ENCODE measurements around the gene KRTAP10-11.
"Not testable (repeated sequence)": the region's sequence is repeated elsewhere in the genome, so short reads cannot be mapped to it uniquely, and the experiment has no call there.

KRTAP10-11 gene

GRCh38 chr21:44615466-44615865 lies 30.7 kb upstream of the KRTAP10-11 start:
- DNase-seq: no peak

GRCh38 chr21:44615911-44616590 lies 30.2 kb upstream of the KRTAP10-11 start:
- no peak for DNase-seq

GRCh38 chr21:44616591-44616926 lies 29.7 kb upstream of the KRTAP10-11 start:
- DNase-seq: no peak

DNA sequence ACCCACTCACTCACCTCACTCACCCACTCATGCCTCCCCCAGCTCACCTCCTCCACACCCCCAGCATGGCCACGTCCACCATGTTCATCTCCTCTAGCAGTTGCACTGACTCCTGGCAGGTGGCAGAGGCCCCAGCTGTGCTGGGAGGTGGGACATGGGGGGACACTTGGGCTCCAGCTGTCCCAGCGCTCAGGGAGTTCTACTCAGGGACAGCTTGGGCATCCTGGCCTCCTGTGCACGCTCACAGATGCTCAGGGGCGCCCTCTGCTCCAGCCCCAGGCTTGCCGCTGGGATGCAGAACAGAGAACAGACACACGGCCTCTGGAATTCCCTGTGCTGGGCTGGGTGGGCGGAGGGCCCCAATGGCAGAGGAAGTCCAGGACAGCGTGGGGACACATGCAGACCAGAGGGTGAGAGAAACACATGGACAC lies 29.1 kb upstream of the KRTAP10-11 start:
- DNase-seq: no peak

GRCh38 chr21:44618504-44618903 lies 27.7 kb upstream of the KRTAP10-11 start:
- no peak for DNase-seq

- DNase-seq: no peak
Observed at GRCh38 chr21:44618909-44619308, 27.3 kb upstream of the KRTAP10-11 start.

DNA sequence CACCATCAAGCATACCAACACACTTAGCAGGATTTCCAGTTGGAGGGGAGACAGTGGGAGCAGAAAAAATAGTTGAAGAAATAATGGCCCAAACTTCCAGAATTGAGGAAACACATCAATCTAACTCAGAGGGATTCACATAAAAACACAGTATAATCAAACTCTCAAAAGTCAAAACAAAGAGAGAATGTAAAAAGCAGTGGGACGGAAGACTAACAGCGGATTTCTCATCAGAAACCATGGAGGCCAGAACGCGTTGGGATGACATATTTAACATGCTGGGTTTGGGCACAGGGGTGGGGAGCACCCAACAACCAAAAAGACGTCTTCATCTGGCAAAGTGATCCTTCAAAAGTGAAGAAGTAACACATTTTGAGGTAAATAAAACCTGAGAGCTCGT lies 26.3 kb upstream of the KRTAP10-11 start:
- DNase-seq: no peak

DNA sequence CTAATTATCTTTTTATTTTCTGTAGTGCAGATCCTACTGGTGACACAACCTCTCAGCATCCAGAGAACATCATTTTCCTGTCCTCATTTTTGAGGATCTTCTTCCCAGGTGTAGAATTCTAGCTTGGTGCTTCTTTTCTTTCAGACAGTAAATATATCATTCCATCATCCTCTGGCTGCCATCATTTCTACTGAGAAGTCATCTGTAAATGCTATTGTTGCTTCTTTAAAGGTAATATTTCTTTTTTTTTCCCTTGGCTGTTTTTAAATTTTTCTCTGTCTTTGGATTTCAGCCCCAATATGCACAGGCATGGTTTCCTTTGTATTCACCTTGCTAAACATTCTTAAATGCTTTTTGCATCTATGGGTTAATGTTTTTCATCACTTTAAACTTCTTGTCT lies 22.6 kb upstream of the KRTAP10-11 start:
- DNase-seq: no peak

- no peak for DNase-seq
Observed at GRCh38 chr21:44625756-44626155, 20.5 kb upstream of the KRTAP10-11 start.

DNA sequence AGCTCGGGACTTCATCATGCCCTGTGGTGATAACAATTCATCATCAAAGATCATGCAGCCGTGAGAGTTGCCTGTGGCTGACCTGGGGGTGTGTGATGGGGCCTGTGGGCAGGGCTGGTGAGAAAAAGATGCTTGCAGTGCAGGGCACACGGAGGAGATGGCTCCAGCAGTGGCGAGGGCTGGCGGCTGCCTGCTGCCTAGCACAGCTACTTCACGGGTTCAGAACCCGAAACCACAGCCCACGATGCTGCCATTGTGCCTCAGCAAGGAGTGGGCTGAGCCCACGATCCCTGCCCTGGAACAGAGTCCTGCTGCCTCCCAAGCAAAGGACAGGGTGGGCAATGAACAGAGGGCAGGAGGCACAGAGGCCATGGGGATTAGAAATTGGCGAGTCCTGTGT lies 20.0 kb upstream of the KRTAP10-11 start:
- no peak for DNase-seq

DNA sequence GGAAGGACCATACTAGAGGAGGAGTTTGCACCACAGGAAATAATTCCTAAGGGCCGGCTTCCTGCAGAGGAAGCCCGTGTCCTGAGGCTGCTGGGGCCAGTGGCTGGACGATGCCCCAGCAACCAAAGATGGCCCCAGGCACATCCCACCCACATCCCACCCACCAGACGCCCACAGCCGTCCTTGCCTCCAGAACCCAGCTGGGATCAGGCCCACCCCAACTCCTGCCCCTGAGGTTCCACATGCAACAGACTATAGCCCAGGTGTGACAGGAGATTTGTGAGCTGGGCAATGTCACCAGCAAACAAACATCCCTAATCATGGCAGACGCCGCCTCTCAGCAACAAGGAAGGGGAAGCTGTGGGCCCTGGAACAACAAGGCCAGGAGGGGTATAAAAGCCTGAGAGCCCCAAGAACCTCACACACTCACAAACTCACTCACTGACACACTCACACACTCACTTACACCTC lies 19.5 kb upstream of the KRTAP10-11 start, which contains the start of gene KRTAP10-9:
Gene KRTAP10-9 (plus strand): TSS at position 421 of the 471 bp plus-strand sequence. CDS start 79 bp downstream, outside the sequence.
- DNase-seq: no peak

DNA sequence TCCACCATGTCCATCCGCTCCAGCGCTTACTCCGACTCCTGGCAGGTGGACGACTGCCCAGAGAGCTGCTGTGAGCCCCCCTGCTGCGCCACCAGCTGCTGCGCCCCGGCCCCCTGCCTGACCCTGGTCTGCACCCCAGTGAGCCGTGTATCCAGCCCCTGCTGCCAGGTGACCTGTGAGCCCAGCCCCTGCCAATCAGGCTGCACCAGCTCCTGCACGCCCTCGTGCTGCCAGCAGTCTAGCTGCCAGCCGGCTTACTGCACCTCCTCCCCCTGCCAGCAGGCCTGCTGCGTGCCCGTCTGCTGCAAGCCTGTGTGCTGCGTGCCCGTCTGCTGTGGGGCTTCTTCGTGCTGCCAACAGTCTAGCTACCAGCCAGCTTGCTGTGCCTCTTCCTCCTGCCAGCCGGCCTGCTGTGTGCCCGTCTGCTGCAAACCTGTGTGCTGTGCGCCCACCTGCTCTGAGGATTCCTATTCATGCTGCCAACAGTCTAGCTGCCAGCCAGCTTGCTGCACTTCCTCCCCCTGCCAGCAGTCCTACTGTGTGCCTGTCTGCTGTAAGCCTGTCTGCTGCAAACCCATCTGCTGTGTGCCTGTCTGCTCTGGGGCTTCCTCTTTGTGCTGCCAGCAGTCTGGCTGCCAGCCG lies 18.9 kb upstream of the KRTAP10-11 start:
- DNase-seq: not testable (repeated sequence)

DNA sequence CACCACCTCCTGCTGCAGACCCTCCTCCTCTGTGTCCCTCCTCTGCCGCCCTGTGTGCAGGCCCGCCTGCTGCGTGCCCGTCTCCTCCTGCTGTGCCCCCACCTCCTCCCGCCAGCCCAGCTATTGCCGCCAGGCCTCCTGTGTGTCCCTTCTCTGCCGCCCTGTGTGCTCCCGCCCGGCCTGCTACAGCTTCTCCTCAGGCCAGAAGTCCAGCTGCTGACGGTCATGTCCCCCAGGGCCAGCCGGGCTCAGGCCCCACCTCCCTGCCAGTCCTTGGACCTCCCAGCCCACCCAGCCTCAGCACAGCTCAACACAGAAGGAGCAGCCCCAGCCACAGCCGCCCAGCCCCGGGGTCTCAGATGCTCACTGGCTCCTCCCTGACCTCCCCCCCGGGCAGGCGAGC lies 18.4 kb upstream of the KRTAP10-11 start:
- not testable (repeated sequence) for DNase-seq

GRCh38 chr21:44628707-44629391 lies 17.4 kb upstream of the KRTAP10-11 start:
- DNase-seq: no peak

GRCh38 chr21:44630440-44630839 lies 15.8 kb upstream of the KRTAP10-11 start:
- DNase-seq: no peak

DNA sequence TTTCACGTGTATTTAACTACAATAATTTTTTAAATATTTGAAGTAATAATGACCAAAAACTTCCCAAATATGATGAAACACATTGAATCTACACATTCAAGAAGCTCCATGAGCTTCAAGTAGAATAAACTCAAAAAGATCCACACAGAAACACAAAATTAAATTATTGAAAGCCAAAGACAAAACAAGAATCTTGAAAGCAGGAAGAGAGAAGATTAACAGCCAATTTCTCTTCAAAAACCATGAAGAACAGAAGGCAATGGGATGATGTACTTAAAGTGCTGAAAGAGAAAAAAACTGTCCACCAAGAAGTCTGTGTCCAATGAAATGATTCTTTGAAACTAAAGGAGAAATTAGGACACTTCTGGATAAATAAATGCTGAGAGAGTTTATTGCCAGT lies 14.1 kb upstream of the KRTAP10-11 start:
- no peak for DNase-seq

GRCh38 chr21:44636209-44637017 lies 9.8 kb upstream of the KRTAP10-11 start:
- no peak for DNase-seq

DNA sequence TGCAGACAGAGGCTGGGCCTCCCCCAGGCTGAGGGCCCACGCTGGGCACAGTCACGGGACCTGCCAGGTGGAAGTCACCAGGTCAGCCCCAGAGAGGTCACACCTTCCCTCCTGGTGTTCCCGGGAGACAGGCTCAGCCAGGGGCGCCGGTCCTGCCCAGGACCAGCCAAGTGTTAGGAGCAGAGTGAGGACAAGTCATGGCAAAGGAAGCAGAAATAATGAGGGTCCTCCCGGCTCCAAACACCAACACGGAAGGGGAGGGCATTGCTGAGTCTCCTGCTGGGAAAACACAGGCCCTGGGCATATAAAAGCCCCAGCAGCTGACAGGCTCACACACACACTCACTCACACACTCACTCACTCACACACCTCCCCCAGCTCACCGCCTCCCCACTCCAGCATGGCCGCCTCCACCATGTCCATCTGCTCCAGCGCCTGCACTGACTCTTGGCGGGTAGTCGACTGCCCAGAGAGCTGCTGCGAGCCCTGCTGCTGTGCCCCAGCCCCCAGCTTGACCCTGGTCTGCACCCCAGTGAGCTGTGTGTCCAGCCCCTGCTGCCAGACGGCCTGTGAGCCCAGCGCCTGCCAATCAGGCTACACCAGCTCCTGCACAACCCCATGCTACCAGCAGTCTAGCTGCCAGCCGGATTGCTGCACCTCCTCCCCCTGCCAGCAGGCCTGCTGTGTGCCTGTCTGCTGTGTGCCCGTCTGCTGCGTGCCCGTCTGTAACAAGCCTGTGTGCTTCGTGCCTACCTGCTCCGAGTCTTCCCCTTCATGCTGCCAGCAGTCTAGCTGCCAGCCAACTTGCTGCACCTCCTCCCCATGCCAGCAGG lies 9.0 kb upstream of the KRTAP10-11 start, which contains the start of gene KRTAP10-10:
Gene KRTAP10-10 (plus strand): TSS at position 339 of the 833 bp plus-strand sequence. CDS start 62 bp downstream, at position 401.
- DNase-seq: no peak

GRCh38 chr21:44637851-44638348 lies 8.3 kb upstream of the KRTAP10-11 start:
- DNase-seq: not testable (repeated sequence)

DNA sequence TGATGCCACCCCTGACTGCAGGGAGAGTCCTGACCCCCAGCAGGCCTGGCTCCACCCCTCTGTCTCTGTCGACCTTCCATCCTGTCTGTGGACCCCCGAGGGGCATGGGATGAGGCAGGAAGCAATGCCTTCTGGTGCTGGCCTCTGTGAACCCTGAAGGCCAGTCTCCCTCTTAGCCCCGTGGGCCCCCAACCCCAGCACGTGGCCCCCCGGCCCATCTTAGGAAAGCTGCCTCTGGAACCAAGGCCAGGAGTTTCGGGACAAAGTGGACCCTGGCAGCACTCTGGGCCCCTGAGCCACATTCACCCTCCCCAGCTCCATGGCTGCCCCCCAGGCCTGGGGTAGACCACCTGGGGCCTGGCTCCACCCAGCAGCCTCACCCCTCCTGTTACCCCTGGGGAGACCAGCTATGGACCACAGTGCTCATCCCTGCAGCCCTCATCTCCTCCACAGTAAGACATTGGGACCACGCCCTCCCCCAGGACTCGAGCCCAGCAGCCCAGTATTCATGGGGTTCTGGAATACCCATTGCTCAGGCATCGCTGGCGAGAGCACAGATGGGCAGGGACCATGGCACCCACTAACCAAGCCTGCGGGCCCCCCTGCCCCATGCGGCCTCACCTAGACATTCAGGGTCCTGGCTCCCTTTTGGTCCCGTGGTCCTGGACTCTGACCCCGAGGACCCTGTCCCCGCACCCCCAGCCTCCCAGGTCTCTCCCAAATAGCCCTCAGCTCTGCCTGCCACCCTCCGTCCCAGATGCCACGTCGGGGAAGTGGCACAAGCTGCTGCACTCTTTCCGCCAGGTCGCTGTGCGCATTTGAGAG lies 7.5 kb upstream of the KRTAP10-11 start:
- DNase-seq: not testable (repeated sequence)

Measured in right kidney (tissue), 1 donor.